ENCODE results near the gene DPP4. TPM values are rescaled to one million over a fixed set of nuclear protein-coding genes. Genes with fewer than 3 reads are reported as not detected.

Gene DPP4
- total RNA-seq, 4 donors from 2014 or later = 1.6 to 6.7 (median 3.2) TPM

GRCh38 chr2:162017233-162017632 is 56.8 kb downstream of the DPP4 start:
- H3K27ac ChIP-seq = no peak overlapping the region
- no peaks in the 10 kb centered on the region for H3K4me1 ChIP-seq
- TF ChIP-seq CTCF (IDR thresholded peaks at IDR 0.05) (no peak), EP300 (IDR thresholded peaks at IDR 0.05) (no peak), POLR2A (IDR thresholded peaks at IDR 0.05) (no peak), POLR2AphosphoS5 (IDR thresholded peaks at IDR 0.05) (no peak)
- 60 to 89% methylated on average over 1 to 3 of the region's 3 CpGs for WGBS, 2 donors (ENCODE audit: low coverage in 1 of 2)
- H3K36me3 ChIP-seq = no peaks in the 10 kb centered on the region
- no peak for ATAC-seq
- H3K4me3 ChIP-seq = no peak overlapping the region
- H3K9me3 ChIP-seq = no peaks in the 10 kb centered on the region
- no peaks in the 10 kb centered on the region for H3K27me3 ChIP-seq

DNA sequence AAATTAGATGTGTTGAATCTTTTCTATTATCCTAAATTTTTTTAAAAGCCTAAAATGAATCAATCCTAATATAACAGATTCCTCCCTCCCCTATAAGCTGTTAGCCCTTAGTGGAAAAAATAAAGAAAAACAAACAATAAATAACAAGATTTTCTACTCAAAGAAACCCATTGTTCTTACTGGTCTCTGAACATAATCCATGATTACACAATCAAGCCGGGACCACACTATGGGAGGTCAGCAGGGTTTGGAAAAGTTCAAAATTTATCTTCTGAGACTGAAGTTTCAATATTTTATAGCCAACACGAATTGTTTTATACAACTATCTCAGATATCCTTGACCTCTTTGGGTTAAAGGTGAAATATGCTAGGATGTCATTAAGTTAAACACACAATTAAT is 57.9 kb downstream of the DPP4 start:
- Histone ChIP-seq H3K4me1 (no peaks in the 10 kb centered on the region), H3K27ac (no peak overlapping the region), H3K4me3 (no peak overlapping the region), H3K36me3 (no peaks in the 10 kb centered on the region), H3K9me3 (no peaks in the 10 kb centered on the region), H3K27me3 (no peaks in the 10 kb centered on the region)
- no peak for TF ChIP-seq POLR2A (IDR thresholded peaks at IDR 0.05)
- TF ChIP-seq POLR2AphosphoS5 (IDR thresholded peaks at IDR 0.05) = no peak
- TF ChIP-seq EP300 (IDR thresholded peaks at IDR 0.05) = no peak
- no peak for TF ChIP-seq CTCF (IDR thresholded peaks at IDR 0.05)
- ATAC-seq = no peak
- WGBS, 2 donors (ENCODE audit: low coverage in 1 of 2) = 65 to 75% methylated on average over 2 of the region's 2 CpGs

DNA sequence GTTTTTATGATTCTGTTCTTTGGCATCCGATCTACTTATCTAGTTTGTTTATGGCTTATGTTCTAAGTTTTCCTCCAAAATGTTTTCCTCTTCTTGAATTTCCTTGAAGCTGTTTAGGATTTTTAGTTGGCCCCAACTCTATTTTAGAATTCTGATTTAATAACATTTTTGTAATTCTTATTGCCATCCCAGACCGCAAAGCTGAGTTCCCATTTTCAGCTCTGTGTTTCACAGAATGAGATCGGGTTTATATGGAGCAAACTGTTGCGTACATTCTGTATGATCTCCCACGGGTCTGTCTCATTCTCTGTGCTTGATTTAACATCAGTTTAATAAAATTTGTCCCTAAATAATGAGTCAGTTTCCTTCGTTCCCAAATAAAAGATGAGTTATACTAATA is 59.3 kb downstream of the DPP4 start:
- Histone ChIP-seq H3K36me3 (no peaks in the 10 kb centered on the region), H3K4me1 (no peaks in the 10 kb centered on the region), H3K27me3 (no peaks in the 10 kb centered on the region), H3K9me3 (no peaks in the 10 kb centered on the region), H3K4me3 (no peak overlapping the region), H3K27ac (no peak overlapping the region)
- no peak for TF ChIP-seq POLR2A (IDR thresholded peaks at IDR 0.05)
- TF ChIP-seq EP300 (IDR thresholded peaks at IDR 0.05) = no peak
- TF ChIP-seq CTCF (IDR thresholded peaks at IDR 0.05) = no peak
- TF ChIP-seq POLR2AphosphoS5 (IDR thresholded peaks at IDR 0.05) = no peak
- ATAC-seq = no peak
- 52 to 69% methylated on average over 6 of the region's 6 CpGs for WGBS, 2 donors (ENCODE audit: low coverage in 1 of 2)

GRCh38 chr2:162013514-162014475 is 60.2 kb downstream of the DPP4 start:
- no peaks in the 10 kb centered on the region for H3K27me3 ChIP-seq
- TF ChIP-seq CTCF (IDR thresholded peaks at IDR 0.05) (no peak), POLR2AphosphoS5 (IDR thresholded peaks at IDR 0.05) (no peak), EP300 (IDR thresholded peaks at IDR 0.05) (no peak), POLR2A (IDR thresholded peaks at IDR 0.05) (no peak)
- ATAC-seq = no peak

DNA sequence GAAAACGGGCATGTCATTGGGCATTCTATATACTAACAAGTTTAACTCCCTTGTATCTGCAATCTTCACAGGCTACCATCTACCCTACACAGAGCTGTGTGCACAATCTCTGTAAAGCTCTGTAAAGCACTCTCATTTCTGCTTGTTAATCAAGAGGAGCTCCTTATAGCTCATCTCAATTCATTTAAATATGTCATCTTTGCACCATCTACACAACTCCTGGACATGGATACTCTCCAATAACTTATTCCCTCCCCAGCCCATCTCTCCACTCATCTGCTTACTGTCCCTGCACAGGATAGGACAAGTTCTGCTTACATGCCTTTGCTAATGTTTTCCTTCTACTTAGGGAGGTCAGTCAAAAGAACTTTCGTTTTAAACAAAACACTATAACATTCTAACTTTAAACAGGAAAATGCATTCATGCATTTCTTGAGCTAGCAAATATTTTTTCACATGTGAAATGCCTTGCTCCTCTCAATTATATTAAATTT is 61.4 kb downstream of the DPP4 start:
- Histone ChIP-seq H3K36me3 (no peaks in the 10 kb centered on the region), H3K27me3 (no peaks in the 10 kb centered on the region), H3K4me1 (no peaks in the 10 kb centered on the region), H3K9me3 (no peaks in the 10 kb centered on the region), H3K27ac (no peak overlapping the region), H3K4me3 (no peak overlapping the region)
- TF ChIP-seq EP300 (IDR thresholded peaks at IDR 0.05) (no peak), POLR2AphosphoS5 (IDR thresholded peaks at IDR 0.05) (no peak), CTCF (IDR thresholded peaks at IDR 0.05) (no peak), POLR2A (IDR thresholded peaks at IDR 0.05) (no peak)
- ATAC-seq = no peak
- whole genome bisulfite sequencing, 2 donors (ENCODE audit: low coverage in 1 of 2) = 41 to 56% methylated on average over 2 of the region's 2 CpGs

More at GRCh38 chr2:162013514-162014475, 60.2 kb downstream of the DPP4 start:
- no peaks in the 10 kb centered on the region for H3K9me3 ChIP-seq
- no peak overlapping the region for H3K27ac ChIP-seq
- 66 to 70% methylated on average over 9 of the region's 9 CpGs for WGBS, 2 donors (ENCODE audit: low coverage in 1 of 2)
- no peak overlapping the region for H3K4me3 ChIP-seq
- H3K36me3 ChIP-seq = no peaks in the 10 kb centered on the region
- no peaks in the 10 kb centered on the region for H3K4me1 ChIP-seq
